GM20000 (cell line): ENCODE results near the gene FAM13A.

Experiments
- DNase-seq: peaks from one replicate; pipeline ENCODE4 v3.0.0; 2012; ENCODE audit warnings: low spot score
- TF ChIP-seq, protein P1 (sequence below): IDR thresholded peaks from 2 replicates; pipeline ENCODE4 v1.5.1; 2012; ENCODE audit warnings: mild to moderate bottlenecking, control low read depth; ENCODE audit errors: extremely low read depth, missing control alignments

FAM13A gene

DNA sequence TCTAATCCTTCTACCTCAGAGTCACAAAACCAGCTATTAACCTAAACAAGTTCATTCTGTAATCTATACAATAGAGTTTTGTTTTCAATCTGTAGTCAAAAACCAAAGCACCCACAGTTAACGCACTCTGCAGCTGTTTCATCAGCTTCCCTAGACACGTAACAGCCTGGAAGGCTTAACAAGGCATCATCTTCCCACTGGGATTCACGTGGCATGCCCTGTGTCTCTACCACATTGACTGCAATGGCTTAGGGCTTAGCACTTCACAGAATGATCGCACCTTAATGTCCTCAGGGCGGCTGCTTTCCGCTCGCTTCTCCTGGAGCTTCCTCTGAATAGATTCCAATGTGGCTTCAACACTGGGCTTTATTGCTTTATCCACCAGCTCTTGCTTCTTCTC, 309.6 kb downstream of the FAM13A start:
- TF ChIP-seq, protein P1, sequence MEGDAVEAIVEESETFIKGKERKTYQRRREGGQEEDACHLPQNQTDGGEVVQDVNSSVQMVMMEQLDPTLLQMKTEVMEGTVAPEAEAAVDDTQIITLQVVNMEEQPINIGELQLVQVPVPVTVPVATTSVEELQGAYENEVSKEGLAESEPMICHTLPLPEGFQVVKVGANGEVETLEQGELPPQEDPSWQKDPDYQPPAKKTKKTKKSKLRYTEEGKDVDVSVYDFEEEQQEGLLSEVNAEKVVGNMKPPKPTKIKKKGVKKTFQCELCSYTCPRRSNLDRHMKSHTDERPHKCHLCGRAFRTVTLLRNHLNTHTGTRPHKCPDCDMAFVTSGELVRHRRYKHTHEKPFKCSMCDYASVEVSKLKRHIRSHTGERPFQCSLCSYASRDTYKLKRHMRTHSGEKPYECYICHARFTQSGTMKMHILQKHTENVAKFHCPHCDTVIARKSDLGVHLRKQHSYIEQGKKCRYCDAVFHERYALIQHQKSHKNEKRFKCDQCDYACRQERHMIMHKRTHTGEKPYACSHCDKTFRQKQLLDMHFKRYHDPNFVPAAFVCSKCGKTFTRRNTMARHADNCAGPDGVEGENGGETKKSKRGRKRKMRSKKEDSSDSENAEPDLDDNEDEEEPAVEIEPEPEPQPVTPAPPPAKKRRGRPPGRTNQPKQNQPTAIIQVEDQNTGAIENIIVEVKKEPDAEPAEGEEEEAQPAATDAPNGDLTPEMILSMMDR: no peak
- DNase-seq: no peak

DNA sequence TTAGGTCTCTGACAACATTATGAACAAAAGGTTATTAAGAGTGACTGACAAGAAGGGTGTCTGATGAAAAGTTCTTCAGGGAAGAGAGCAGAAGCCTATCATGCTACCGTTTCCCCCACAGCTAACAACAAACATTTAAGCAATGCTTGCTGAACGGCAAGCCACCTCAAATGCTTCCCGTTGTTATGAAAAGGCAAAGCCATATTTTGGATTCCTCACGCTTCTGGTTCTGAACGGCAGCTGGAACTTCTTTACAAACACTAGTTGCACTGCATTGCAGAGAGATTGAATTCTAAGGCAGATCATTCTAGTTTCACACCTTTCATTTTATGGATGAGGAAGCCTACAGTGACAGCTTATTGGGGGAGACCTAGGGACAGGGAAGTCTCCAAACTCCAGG, 310.8 kb downstream of the FAM13A start:
- no peak for DNase-seq
- TF ChIP-seq, protein P1: no peak

DNA sequence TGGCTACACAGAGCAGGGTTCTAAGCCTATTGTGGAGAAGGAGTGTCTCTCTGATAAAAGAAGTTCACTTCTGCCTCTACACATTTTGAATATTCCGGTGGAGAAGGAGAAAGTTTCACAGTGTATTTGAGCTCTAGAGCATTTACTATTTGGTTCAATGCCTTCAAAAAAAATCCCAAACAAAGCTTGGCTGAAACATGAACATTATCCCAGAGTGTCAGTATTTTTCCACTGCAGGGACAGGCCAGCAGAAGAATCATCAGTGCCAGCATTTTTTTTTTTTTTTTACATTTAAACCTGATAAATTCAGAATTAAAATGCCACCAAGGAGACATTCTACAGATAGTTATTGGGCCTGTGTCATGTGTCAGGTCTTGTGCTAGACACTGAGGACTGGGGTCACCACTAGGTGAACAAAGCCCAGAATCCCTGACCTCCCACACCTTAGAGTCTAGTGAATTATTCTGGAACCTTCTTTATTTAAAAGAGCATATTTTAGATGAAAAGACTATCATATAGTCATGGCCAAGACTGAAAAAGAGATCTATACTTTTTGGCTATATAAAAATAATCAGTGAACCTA, 311.3 kb downstream of the FAM13A start:
- DNase-seq: no peak
- TF ChIP-seq, protein P1: no peak

DNA sequence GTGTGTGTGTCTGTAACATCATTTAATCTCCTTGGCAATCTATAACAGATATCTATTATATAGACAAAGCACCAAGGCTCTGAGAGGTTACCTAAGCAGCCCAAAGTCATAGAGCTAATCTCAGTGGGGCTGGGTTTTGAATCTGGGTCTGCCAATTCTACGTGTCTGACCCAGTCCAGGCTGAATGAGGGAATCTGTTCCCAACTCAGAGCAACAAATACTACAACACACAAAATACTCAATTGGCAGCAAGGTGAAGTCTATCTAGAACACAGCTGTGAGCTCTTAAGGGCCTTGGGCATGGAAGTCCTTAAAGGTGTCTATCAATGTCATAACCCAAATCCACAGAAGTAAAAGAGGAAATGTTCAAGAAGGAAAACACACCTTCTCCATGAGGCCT, 311.8 kb downstream of the FAM13A start:
- TF ChIP-seq, protein P1: no peak
- DNase-seq: no peak

DNA sequence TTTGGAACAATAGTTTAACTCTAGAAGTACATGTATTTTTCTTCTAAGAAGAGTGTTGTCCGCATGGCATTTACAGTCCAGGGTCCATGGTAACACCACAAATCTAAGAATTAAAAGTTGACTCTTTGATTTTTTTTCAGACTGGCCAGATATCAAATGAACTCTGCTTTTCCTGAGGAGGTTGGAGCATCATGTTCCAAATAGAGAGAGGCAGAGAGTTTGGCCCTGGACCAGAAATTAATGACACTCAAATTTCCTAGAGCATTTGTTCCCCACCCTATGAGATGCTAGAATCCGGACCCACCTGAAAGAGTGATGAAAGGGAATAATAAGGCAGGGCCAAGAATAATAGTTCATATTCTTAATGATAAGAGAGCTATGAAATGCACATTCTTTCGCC, 312.4 kb downstream of the FAM13A start:
- DNase-seq: no peak
- TF ChIP-seq, protein P1: no peak

DNA sequence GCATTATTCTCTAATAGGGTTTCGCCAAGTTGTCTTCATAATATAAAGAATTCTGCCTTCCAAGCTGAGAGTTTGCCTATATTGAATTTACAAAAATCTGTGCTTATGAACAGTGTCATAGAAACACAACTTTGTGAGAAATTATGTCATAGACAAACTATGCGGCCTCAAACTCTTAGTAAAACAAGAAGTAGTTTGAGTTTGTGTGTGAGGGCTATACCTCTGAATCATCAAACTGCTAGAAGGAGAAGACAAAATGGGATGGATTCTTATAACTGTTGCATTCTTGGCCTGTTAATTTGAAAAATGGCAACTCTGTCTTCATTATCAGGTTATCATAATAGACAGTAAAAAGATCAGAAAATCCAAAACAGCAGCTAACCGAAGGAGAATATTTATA, 313.3 kb downstream of the FAM13A start:
- TF ChIP-seq, protein P1: no peak
- no peak for DNase-seq

DNA sequence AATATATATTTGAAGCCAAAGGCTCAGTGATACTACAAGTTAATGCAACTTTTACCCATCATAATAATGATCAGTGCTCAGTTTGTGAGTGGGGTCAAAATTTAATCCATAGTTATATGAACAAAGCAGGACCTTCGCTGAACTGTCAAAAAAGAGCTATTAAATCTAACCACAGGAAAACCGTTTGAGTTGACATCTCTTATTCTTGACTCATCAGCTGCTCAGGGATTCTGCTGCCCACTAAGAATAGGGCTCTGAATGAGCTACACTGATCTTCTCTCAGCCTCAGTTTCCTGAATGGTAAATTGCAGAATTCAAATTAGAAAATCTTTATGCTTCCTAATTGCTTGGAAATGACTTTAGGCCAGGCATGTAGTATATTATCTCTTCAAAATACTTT, 314.4 kb downstream of the FAM13A start:
- TF ChIP-seq, protein P1: no peak
- no peak for DNase-seq
